ENCODE data around the gene HGF.

- TF ChIP-seq EP300 (IDR thresholded peaks at IDR 0.05; ENCODE audit: borderline replicate concordance in 1 of 2, control insufficient read depth in 1 of 2, low read depth in 2 of 2, low read length in 2 of 2) (no peak), RELB (IDR thresholded peaks at IDR 0.05; ENCODE audit: low read depth) (no peak), ATF3 (IDR thresholded peaks at IDR 0.05; ENCODE audit: borderline replicate concordance, extremely low read depth, low read depth, low read length) (no peak), RCOR1 (conservative IDR thresholded peaks at IDR 0.05; ENCODE audit: low read depth, low read length) (no peak), ESRRA (IDR thresholded peaks at IDR 0.05; ENCODE audit: low read length) (no peak), BCL11A (IDR thresholded peaks at IDR 0.05; ENCODE audit: low read depth, low read length) (no peak), ZNF592 (IDR thresholded peaks at IDR 0.05) (no peak)
Observed at GRCh38 chr7:81705206-81705605, 64.6 kb downstream of the HGF start.

Measured in GM12878 (cell line).